Activated CD4-positive, alpha-beta T cell treated with anti-CD3 and anti-CD28 coated beads, Interleukin-2, amount 50 U/mL, for 4 hours (primary cell): Measurements from ENCODE around the gene PSMG3.
A peak's percentile ranks its signal among the peaks of the same experiment; 100 is the strongest.

ENCODE experiments used
- DNase-seq, 2 experiments: peaks; one replicate each; pipeline ENCODE4 v3.0.0-alpha.2; 2020

Gene PSMG3

DNA sequence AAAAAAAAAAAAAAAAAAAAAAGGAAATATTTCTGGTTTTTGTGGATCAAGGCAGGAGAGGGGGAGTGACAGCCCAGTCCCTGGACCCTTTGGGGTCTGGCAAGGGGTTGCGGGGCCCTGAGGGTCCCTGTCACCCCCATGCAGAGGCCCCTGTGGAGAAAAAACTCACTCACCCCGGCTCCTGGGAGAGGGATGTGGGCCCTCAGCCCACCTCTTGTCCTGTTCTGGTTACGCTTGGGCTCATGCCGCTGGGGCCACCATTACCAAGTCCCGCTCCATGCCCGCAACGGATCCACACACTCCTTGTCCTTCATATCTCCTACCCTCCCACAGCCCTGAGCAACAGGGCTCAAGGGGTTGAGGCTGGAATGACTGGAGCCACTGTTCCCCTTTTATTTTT lies 12.8 kb downstream of the PSMG3 start:
- no peak for DNase-seq

DNA sequence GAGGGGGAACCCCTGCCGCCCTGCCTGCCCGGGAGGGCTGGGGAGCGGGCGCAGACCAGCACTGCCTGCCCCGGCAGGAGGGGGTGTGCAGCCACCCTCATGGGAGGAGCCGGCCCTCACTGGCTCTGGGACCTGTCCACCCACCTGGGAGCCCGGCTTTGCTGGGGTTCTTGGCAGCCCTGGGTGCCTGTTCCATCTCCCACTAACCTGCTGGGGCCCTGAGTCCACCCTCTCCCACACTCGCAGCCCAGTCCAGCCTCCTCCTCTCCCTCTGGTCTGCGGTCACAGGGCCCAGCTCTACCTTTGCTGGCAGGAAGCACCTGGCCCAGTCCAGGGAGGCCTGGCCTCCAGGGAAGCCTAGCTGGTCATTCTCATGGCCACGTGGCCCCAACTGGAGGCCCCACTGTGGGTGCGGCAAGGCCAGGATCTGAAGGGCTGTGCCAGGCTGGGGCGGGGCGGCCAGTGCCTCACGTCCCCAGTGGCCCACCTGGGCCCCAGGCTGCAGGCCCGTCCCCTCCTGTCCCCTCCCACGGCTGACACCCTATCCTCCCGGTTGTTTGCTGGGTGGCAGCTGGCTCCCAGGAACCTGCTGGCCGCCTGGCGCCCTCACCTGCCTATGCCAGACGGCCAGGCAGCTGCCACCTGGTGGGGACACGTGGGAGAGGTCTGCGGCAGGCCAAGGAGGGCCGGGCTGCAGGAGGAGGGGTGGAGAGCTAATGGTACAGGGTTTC lies 13.9 kb downstream of the PSMG3 start, which contains the start of gene TMEM184A:
TMEM184A (minus strand) TSS at position 393 of the 731 bp plus-strand sequence. CDS start 721 bp downstream, outside the sequence.
- DNase-seq = peak; percentile 41 to 48

DNA sequence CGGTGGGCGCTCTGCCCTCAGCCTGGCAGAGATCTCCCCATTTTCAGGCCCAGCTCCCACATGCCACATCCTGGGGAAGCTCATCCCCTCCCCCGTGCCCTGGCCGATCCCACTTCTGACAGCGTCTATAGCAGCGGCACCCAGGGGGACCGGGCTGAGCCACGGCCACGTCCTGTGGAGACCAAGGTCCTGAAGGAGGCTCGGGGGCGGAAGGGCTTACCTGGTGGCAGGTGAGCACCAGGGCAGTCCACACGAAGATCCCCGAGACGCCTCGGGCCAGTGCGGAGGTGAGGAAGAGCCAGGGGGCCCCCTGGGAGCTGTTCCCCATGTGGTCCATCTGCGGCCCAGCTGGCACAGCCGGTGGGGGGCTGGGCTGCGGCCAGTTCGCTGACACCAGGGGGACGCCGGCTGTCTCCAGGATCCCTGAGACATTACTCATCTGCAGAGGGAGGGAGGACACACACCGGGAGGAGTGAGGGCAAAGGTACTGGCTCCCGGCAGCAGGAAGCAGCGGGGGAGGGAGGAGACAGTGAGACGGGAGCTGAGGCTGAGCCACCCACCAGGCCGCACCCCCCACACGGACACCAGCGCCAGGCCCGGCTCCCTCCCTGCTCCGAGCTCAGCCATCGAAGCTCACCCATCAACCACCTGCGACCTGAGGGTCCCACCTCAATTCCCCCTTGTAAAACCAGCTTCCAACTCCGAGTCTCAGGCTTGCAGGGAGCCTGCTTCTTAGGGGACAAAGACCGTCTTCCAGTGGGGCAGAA lies 14.6 kb downstream of the PSMG3 start:
- DNase-seq = no peak

DNA sequence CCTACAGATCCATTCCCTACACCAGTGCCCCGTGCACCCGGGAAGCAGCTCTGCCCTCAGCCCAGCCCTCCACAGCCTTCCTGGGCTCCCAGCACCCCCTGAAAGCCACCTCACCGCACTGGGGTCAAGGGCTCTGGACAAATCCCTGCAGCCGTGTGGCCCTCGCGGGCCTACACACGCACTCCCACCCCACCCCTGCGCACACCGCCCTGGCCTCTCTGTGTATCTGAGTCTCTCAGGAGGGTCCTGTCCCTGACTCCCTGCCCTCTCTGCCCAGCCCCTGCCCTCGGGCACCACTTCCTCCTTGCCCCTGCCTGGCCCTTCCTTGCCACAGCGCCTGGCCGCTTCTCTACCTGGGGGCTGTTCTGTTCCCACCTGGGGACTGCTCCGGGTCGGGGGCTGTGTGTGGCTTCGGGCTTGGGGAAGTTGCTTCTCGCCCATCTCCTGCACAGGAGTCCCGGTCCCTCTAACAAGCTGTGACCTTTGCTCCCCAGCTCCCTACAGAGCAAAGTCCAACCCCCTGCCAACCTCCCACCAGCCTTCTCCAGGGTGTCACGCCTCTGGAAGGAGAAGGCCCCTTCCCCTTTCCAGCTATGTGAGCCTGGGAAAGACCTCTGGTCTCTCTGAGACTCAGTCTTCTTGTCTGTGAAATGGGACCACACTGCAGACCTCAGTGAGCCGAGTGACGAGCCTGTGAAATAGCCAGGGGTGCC lies 15.3 kb downstream of the PSMG3 start:
- no peak for DNase-seq

DNA sequence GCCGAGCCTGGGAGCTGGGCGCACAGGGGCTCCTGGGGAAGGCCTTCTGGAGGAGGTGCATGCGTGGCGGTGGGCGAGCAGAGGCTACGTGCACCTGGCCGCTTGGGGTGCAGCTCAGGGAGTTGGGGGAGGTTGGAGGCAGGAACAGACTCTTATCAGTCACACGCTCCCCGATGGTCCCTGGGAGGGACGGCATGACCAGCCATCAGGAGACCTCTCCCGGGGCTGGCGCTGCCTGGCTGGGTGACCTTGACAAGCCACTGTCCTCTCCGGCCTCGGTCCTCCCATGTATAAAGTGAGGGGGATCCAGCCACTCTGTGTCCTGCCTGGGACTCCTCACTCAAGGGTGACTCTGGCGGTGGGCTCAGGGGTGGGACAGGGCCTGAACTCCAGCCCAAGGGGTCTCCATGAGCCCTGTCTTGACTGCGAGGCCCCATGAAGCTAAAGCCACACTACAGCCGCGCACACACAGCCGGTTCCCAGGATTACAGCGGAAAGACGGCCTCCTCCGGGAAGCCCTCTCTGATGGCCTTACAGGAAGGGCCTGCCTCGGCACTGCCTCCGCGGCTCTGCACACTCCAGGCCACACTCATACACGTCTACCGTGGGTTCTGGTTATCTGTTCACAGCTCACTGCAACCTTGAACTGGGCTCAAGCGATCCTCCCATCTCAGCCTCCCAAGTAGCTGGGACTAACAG lies 16.2 kb downstream of the PSMG3 start:
- DNase-seq = no peak

- no peak for DNase-seq
These were observed 17.6 kb downstream of the PSMG3 start for GRCh38 chr7:1552200-1552599.

DNA sequence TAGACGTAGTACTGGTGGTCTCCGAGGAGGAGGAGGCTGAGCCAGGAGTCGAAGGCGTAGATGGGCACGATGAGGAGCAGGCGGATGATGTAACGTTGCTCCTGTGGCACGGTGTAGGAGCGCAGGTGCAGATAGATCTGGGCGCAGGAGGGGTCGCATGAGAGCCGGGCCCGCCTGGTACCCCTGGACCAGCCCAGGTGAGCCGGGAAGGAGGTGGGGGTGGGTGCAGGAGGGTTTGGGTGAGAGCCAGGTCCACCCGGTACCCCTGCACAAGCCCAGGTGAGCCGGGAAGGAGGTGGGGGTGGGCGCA lies 19.0 kb downstream of the PSMG3 start:
- DNase-seq = no peak

DNA sequence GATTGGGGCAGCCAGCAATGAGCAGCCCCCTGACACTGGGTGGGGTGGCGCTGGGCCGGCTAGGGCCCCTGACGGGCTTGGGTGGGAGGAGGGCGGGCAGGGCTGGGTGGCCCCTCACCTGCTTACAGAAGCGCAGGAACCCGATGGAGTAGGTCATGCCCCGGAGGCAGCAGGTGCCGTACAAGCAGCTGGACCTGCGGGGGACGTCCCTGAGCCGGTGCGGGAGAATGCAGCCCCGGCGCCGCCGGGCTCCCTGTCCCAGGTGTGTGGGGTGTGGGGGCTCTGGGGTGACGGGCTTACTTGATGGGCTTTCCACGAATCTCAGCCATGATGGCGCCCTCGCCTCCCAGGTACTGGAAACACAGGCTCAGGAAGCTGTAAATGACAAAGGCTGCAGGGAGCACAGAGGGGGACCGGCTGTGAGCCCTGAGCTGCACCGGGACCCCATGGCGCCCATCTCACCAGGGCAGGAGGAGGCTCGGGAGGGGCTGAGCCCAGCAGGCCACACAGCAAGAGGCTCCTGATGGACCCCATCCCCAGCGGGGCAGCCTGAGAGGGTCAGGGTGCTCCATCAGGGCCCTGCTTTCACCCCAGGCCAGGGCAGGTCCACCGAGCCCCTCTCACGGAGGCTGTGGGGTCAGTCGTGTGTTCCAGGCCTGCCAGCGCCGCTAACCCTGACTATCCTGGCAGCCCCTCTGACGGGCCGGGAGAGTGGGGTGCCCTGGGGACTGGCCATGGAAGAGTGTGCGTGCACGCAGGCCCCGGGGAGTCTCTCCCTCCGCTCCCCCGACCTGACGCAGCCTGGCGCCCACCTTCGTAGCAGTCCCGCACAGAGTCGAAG lies 19.6 kb downstream of the PSMG3 start:
- DNase-seq = no peak

GRCh38 chr7:1549357-1550004 lies 20.4 kb downstream of the PSMG3 start:
- no peak for DNase-seq

DNA sequence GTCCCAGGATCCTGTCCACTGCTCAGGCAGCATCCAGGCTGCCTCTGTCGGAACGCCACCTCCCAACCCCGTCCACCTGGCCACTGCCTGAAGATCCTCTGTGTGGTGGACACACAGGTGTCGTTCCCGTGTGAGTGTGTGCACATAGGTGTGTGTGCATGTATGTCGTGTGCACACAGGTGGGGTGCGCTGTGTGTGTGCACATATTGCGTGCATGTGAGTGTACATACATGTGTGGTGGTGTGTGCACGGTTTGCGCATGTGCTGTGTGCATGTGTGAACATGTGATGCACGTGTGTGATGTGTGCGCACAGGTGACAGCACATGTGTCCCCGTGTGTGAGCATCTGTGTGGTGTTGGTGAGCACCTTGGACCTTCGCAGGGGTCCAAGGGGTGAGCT lies 20.9 kb downstream of the PSMG3 start:
- DNase-seq = no peak

DNA sequence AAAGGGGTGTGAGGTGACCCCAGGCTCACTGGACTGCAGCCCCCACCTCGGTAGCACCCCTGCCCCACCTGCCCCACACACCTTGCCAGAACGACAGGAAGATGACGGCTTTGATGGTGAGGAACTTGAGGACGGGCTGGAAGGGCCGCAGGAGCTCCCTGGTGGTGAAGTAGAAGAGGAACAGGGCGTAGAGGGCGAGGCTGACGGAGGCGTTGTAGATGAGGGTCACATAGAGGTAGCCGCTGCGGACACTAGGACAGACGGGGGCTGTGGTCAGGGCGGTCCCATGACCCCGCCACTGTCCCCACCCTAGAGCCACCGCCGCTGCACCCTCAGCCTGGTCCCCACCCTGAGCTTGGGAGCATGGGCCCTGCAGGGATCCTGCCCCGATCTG lies 21.4 kb downstream of the PSMG3 start:
- no peak for DNase-seq

DNA sequence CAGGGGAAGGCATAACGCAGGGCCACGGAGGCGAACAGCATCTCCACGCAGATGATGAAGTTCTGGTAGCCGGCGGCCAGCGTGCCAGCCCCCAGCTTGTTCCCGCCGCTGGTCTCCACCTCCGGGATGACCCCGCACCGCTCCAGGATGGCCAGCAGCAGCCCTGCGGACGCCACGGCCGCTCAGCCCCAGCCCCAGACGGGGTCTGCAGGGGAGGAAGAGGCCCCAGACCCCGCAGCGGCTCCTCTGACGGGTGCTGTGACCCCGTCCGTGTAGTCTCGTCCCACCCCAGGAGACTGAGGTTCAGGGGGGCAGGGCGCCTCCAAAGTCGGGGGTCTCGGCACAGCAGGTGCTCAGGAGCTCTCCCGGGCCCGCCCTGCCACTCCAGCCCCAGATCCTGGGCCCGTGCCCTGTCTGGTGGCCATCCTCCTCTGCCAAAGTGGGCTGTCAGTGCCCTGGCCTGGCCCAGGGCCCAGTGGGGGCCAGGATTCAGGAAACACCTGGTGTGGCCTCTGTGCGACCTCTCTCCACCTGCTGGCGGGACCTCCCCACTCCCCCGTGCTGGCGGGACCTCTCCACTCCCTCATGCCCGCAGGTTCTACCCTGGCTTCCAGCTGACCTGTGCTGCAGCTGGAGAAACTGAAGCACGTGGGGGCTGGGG lies 21.9 kb downstream of the PSMG3 start:
- no peak for DNase-seq

DNA sequence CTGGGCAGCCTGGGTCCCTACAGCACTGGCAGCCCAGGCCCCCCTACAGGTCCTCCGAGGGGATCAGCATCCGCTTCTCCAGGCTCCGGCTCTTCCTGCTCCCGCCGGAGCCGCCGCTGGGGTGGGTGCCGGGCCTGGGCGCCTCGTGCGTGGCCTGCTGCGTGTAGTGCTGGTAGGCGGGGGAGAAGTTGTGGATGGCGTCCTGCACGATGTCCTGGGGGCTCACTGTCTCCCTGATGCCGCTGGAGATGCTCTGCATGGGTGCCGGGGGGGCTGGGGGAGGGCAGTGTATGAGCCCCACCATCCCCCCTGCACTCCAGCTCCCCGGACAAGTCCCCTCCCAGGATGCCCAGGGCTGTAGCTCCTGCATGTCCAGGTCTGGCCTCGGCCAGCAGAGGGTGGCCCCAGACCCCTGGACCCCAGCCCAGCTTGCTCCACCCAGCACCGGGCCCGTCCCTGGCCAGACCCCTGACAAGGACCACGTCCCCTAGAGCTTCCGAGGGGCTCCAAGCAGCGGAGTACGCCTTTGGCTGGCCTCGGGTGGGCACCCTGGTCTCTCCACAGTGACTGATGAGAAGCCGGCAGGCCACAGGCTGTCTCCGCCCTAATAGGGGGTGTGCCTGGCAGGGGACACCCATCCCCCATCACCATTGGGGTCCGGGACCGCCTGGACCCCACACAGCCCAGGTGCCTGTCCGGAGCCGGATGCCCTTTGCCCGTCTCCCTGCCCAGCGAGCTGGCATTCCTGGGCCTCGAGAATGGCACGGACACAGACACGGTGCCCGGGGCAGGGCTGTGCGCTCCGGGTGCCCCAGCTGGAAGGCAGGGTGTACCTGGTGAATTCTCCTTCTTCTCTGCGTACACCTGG lies 22.7 kb downstream of the PSMG3 start:
- DNase-seq = no peak

GRCh38 chr7:1546274-1546908 lies 23.4 kb downstream of the PSMG3 start:
- no peak for DNase-seq

- no peak for DNase-seq
These were observed 24.2 kb downstream of the PSMG3 start for GRCh38 chr7:1545417-1546246.

DNA sequence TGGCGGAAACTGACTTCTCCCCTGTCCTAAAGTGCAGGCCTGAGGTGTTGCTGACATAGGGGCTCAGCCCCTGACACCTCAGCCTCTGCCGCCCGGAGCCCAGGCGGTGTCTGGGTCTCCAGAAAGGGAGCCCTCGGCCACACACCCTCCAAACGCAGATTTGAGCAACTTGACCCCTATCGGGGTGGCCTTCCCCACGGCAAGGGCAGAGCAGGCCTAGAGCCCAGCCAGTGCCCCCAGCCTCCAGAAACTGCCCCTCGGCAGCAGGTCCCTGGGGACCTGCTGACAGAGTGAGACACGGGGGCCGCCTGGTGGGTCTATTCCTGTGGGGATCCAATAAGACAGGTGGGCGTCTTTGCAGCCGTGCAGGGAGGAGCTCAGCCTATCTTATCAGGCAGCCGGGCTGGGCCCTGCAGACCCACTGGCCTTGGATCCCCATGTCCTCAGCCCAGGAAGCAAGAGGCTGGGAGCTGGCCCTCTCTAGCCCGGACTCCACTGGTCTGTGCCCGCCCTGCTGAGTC lies 24.9 kb downstream of the PSMG3 start:
- no peak for DNase-seq

DNA sequence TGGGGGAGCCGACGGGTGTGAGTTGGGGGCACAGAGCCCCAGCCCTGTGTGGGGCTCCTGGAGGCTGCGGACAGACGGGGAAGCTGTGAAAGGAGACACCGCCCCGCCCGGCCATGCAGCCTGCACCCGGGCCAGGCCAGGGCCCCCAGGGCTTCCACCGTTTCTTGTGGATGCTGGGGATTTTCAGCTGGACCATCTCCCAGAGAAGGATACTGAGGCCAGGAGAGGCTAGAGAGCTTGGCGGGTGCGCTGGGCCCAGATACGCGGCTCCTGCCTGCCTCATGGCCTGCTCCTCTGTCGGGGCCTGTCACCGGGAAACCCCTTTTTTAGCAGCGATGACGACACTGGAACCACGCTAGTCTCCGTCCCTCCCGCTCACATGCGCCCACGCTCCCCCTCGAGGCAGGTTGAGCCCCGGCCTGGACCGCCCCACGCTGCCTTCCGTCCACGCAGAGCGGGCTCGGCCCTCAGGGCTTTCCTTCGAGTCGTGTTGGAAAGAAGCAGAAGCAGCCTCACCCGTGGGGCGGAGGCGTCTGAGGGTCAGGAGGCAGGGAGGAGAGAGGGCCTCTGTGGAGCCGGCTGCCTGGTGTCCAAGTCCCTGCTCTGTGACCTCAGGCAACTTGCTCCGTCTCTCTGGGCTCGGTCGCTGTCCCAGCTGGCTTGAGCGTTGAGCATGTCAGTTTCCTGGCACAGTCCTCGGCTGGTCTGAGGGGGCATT lies 25.5 kb downstream of the PSMG3 start:
- DNase-seq = no peak

DNA sequence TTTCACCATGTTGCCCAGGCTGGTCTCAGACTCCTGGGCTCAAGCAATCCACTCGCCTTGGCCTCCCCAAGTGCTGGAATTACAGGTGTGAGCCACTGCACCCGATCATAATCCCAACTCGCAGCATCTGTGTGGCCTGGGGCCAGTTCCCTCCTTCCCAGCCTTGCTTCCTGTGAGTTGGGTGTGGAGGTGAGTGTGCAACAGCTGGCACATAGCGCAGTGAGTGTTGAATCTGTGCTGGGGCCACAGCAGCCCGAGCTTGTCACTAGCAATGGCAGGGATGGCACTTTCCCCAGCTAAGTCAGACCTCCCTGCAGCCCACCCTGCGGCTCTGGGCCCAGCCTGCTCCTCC lies 26.0 kb downstream of the PSMG3 start:
- DNase-seq = no peak
